H1 (cell line): ENCODE measurements around the gene SPATA7. TPM values are rescaled to one million over a fixed set of nuclear protein-coding genes. Genes with fewer than 3 reads are reported as not detected.

Experiments used
- CTBP2 ChIP-seq: IDR thresholded peaks from 2 replicates; pipeline ENCODE4 v1.7.0; 2011; ENCODE audit warnings: borderline replicate concordance, mild to moderate bottlenecking, moderate library complexity, mixed read lengths, low read length; ENCODE audit not compliant: insufficient read depth, insufficient read length
- HDAC2 ChIP-seq, 2 experiments: fragments of 300-600 bp in 1 of 2; sonication (generic) in 1 of 2; IDR thresholded peaks; 2 replicates each; pipeline ENCODE4 v1.6.1; 2011 to 2012; ENCODE audit warnings: low read depth in 2 of 2, low read length in 2 of 2, mild to moderate bottlenecking in 2 of 2, moderate library complexity in 2 of 2, borderline replicate concordance in 1 of 2, inconsistent platforms in 1 of 2
- RNF2 ChIP-seq: fragments of 200-900, 300-1000 bp; sonication (generic); IDR thresholded peaks from 2 replicates; pipeline ENCODE4 v1.7.1; 2016; ENCODE audit warnings: borderline replicate concordance, low read depth, mild to moderate bottlenecking, antibody characterized with exemption, low read length; ENCODE audit not compliant: poor library complexity, severe bottlenecking; ENCODE audit errors: missing control alignments
- polyA plus RNA-seq, 7 experiments: library from polyadenylated mRNA; depleted of rRNA in 3 of 7; stranded (reverse) in 5 of 7; unstranded in 2 of 7; fragments of >200 nt in 5 of 7; fragments of 200-250 nt in 2 of 7; gene quantifications; 1 replicate in 5 of 7; 2 replicates in 1 of 7; 4 replicates in 1 of 7; pipeline versions ENCODE4 v1.2.1 to v1.2.3, GENCODE V29; 2011 to 2013; ENCODE audit warnings: missing spikeins in 2 of 7, mixed read lengths in 2 of 7
- total RNA-seq: library from RNA; stranded (reverse); fragmentation: NEBNext Ultra II Directional; extraction: Animal tissue kit (Norgen Biotek cat#: 25700); gene quantifications from 2 replicates; pipeline ENCODE4 v1.2.1, GENCODE V29; 2021

SPATA7 gene
- total and polyA plus RNA-seq, 2 of the 8 experiments (the other 6 are each of a cell fraction or from before 2014, with no cell fraction given) = 3.8 to 6.7 TPM

- TF ChIP-seq HDAC2 (IDR thresholded peaks at IDR 0.05; ENCODE audit: borderline replicate concordance in 1 of 2, low read depth in 2 of 2, low read length in 2 of 2) = no peak
- TF ChIP-seq CTBP2 = no peak
- no peak for TF ChIP-seq RNF2
Measured at GRCh38 chr14:88426271-88426670, 40.8 kb downstream of the SPATA7 start (continued).
